C4-2B (cell line): ENCODE results near the gene TH.

Experiments used
- CTCF ChIP-seq: fragments of 450-650 bp; conservative IDR thresholded peaks from 2 replicates; pipeline ENCODE4 v1.5.1; 2017; ENCODE audit warnings: mild to moderate bottlenecking
- ZFX ChIP-seq: fragments of 450-650 bp; IDR thresholded peaks from 2 replicates; pipeline ENCODE4 v1.6.1; 2017

- TF ChIP-seq CTCF = no peak
- no peak for TF ChIP-seq ZFX
Measured at GRCh38 chr11:2201542-2201941, 29.9 kb upstream of the TH start.
